Cardiac fibroblast (primary cell): ENCODE results near the gene ANAPC7.
"Not testable (repeated sequence)": the region's sequence is repeated elsewhere in the genome, so short reads cannot be mapped to it uniquely, and the experiment has no call there.

Experiments used
- DNase-seq, 2 donors: peaks; one replicate each; pipeline versions ENCODE4 v3.0.0 to v3.0.0-alpha.2; 2010; ENCODE audit warnings: low read depth in 2 of 2
- H3K4me3 ChIP-seq, 2 donors: replicated peaks in 1 of 2; 1 replicate in 1 of 2; 2 replicates in 1 of 2; pipeline ENCODE4 v1.5.1; 2011; ENCODE audit warnings: low read depth in 2 of 2, low read length in 2 of 2, mild to moderate bottlenecking in 2 of 2, moderate library complexity in 1 of 2
- TF ChIP-seq, protein P1 (sequence below): IDR thresholded peaks from one replicate; pipeline ENCODE4 v1.5.1; 2011; ENCODE audit warnings: low read depth, mild to moderate bottlenecking, low read length, inconsistent platforms

Gene ANAPC7

DNA sequence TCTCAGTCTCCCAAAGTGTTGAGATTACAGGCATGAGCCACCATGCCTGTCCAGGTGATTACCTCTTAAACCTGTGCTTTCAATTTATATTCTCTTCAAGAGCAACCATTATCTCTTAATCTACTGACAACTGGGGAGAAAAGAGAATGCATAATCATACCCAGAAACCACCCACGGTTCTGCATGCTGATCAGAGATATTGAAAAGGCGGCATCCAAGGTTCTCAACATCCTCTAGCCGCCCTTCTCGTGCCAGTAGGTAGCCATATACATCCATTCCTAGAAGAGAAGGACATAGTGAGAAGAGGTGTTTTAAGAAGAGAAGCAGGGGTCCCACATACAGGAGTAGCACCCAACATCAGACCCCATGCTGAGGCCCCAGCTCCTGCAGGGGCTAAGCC lies 20.8 kb downstream of the ANAPC7 start:
- DNase-seq, result no peak
- H3K4me3 ChIP-seq, result no peak overlapping the region
- TF ChIP-seq, protein P1, sequence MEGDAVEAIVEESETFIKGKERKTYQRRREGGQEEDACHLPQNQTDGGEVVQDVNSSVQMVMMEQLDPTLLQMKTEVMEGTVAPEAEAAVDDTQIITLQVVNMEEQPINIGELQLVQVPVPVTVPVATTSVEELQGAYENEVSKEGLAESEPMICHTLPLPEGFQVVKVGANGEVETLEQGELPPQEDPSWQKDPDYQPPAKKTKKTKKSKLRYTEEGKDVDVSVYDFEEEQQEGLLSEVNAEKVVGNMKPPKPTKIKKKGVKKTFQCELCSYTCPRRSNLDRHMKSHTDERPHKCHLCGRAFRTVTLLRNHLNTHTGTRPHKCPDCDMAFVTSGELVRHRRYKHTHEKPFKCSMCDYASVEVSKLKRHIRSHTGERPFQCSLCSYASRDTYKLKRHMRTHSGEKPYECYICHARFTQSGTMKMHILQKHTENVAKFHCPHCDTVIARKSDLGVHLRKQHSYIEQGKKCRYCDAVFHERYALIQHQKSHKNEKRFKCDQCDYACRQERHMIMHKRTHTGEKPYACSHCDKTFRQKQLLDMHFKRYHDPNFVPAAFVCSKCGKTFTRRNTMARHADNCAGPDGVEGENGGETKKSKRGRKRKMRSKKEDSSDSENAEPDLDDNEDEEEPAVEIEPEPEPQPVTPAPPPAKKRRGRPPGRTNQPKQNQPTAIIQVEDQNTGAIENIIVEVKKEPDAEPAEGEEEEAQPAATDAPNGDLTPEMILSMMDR, result no peak

DNA sequence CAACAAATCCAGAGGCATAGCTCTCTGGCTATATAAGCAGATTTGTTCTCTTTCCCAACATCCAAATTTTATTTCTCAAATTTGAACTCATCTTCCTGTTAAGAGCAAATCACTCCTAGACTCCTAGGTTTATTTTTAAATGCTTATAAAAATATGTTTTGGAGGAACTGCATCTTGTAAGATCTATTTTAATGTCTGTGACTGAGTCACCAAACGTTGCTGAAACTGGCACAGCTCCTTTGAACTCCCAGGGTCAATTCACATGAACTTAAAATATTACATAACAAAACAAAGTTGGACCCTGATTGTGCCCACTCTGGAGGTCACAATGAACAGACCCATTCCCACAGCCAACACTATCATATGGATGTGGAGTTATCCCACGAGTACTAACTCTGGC lies 23.9 kb downstream of the ANAPC7 start:
- no peak overlapping the region for H3K4me3 ChIP-seq
- DNase-seq, result no peak
- TF ChIP-seq, protein P1, result no peak

DNA sequence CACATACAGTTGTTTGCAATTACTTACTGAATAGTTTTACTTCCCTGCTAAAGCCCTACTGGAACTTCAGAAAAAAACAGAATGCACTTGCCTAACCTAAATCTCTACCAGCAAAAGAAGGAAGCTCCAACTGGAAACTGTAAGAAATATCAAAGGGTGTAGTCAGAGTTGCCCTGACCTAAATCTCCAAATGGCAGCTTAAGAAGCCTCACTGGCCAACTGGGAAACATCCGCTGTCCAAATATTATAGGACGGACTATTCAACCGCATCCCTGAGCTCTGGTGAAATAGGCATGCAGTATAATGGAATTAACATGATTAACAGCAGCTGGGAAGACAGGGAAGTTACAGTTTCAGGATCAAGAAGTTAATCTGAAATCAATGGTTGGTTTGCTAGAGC lies 24.3 kb downstream of the ANAPC7 start:
- H3K4me3 ChIP-seq, result no peak overlapping the region
- DNase-seq, result no peak
- TF ChIP-seq, protein P1, result no peak

DNA sequence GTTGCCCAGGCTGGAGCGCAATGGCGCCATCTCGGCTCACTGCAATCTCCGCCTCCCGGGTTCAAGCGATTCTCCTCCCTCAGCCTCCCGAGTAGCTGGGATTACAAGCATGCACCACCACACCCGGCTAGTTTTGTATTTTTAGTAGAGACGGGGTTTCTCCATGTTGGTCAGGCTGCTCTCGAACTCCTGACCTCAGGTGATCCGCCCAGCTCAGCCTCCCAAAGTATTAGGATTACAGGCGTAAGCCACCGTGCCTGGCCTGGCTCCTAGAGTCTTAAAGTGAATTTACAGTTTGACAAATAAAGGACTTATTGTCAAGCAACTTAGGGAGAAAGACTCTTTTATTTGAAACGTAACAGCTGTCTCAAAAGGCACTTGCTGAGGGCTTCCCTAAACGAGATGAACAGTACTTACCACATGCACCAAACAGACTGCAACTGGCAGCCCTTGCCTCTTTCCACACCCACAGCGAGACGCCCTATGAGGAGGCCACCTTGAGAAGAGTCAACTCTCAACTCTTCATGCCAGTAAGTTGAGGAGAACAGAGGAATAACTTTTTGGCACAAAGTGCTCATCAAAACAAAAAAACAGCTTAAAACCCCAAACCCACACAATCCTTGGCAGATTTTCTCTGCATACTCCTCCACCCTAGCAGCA lies 25.2 kb downstream of the ANAPC7 start:
- H3K4me3 ChIP-seq, result not testable (repeated sequence)

DNA sequence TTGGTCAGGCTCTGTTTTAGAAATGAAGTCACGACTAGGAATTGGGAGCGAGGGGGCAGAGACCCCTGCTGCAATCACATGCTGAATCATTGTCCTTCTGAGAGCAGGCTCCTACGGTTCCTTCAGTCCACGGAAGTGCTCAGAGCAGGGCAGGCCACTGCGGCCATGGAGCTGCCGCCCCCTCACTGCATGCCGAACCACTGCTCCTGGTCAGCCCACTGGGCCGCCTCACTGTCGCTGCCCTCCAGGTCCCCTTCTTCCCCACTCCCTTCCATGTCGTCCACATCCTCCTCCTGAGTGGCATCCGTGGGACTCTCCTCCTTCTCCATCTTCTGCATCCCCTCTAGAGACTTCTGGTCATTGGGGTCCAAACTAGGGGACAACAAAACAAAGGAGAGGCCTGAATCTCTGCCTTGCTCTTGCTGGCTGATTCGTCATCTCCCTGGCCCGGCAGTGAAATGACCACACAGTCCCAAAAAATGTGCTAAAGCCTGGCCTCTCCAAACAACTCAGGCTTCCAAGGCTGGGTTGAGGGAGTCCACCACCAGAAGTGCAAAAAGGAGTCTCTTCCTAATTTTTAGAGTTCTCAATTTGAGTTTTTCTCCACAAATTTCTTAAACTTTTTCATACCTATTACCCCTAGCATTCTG lies 29.4 kb downstream of the ANAPC7 start:
- no peak overlapping the region for H3K4me3 ChIP-seq
- no peak for DNase-seq
- TF ChIP-seq, protein P1, result no peak

More for the DNA sequence above, 25.2 kb downstream of the ANAPC7 start:
- DNase-seq, result not testable (repeated sequence)

DNA sequence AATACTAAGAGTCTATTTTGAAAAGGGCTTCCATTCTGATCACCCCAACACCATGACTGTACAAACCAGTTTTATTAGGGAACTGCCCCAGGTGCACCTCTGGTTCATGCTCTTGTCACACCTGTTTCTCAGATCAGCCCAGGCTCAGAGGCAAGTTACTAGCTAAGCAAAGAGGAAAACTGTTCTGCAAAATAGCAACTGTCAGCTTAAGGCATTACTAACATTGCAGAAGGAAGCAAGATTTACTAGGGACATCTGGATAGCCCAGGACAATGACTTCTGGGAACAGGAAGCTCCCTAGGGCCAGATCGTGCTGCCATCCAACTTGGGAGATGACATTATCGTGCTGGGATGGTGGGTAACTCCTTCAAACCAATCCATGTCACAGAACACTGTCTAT lies 30.1 kb downstream of the ANAPC7 start:
- DNase-seq, result no peak
- TF ChIP-seq, protein P1, result no peak
- no peak overlapping the region for H3K4me3 ChIP-seq

DNA sequence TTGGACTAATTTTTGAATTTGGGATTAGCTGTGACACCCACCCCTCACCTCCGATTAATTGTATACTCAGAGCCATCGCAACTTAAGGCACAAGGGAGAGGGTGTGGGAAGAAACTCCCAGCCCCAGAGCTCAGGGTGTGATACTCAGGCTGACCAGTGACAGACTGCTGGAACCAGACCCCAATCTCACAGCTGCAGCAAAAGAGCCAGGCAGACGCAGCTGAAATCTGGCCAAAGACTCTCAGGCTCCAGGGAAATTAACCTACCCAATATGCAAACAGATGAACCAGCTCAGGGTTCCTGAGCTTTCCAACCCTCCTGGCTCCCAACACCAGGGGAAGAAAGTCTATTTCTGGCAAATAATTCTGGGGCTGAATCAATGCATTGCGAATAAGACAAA lies 30.5 kb downstream of the ANAPC7 start:
- TF ChIP-seq, protein P1, result no peak
- no peak for DNase-seq

More for the DNA sequence above, 30.5 kb downstream of the ANAPC7 start:
- H3K4me3 ChIP-seq, result no peak overlapping the region
